GM18498 (cell line): Measurements from ENCODE around the gene SND1.

Source experiments
- ATAC-seq: cut with Tn5 transposase; IDR thresholded peaks from one replicate; pipeline ENCODE4 v1.9.1; 2021; ENCODE audit warnings: mild to moderate bottlenecking, moderate library complexity; ENCODE audit not compliant: unreplicated experiment

The SND1 gene

DNA sequence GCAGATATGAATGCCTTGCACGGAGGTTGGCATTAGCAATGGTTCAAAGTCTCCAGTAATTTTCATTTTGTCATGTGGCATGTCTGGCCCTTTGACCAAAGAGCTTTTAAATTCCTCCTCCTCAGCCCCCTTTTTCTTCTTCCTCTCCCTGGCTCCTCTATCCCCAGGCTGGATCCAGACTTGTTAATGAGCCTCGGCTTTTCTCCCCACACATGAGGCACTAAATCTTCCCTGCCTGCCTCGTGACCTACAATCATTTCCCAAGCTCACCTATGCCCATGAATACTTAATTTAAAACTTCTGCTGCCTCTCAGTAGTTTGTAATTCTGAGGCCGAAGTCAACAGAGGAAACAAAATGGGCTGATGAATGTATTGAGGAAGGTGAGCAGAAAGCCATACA, 402.5 kb downstream of the SND1 start:
- no peak for ATAC-seq

GRCh38 chr7:128055637-128056036, 403.6 kb downstream of the SND1 start:
- ATAC-seq, result no peak

- ATAC-seq, result no peak
Observed at GRCh38 chr7:128056901-128057300, 404.9 kb downstream of the SND1 start.

DNA sequence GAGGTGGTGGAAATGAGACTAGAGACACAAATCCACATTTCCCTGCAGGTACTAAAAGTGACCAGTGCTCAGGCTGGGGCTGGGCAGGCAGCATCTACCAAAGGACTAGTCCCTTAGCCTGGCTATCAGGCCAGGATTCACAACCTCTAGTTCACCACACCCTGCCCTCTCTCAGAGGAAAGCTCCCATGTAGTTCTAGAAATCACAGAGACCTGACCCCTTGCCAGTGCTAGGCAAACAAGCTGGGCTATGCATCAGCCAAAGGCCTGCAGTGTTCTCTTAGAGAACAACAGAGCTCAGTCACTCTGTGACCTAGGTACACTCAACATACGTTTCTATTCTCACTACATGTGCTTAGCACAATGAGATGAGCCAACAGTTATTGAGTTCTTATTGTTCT, 405.9 kb downstream of the SND1 start:
- no peak for ATAC-seq

- no peak for ATAC-seq
Observed at GRCh38 chr7:128059143-128059988, 407.4 kb downstream of the SND1 start.

DNA sequence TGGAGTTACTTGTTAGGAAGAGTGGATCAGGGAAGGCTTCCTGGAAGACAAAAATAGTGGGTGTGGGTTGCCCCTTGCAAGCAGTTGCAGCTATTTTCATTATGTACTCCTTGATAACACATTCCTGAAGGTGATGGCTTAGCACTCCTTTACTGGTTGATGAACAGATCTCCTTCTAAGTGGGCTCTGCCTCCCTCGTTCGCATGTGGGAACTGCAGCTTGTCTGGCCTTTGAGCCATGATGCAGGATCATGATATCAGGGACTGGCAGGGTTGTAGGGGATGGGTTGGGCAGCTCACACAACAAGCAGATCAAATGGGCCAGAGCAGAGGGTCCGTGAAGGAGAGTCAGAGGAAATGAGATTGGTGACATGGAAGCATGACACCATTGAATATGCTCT, 408.0 kb downstream of the SND1 start:
- ATAC-seq, result no peak

DNA sequence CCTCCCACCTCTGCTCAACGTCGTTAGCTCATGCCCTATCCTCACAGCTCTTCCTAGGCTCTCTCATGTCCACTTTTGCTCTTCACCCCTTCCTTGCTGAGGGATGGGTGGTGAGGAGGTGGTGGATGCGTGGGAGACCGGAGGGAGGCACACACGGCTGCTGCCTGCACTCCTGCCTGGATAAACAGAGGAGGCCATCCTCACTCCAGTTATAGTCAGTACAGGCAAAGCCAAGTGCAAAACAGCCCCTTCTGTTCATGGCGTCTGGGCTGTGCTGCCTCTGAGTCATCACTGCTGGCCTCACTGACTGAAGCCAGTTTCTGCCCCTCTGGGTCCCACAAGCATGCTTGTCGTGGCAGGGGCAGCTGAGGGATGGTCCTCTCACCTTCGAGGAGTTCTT, 411.1 kb downstream of the SND1 start:
- ATAC-seq, result no peak

DNA sequence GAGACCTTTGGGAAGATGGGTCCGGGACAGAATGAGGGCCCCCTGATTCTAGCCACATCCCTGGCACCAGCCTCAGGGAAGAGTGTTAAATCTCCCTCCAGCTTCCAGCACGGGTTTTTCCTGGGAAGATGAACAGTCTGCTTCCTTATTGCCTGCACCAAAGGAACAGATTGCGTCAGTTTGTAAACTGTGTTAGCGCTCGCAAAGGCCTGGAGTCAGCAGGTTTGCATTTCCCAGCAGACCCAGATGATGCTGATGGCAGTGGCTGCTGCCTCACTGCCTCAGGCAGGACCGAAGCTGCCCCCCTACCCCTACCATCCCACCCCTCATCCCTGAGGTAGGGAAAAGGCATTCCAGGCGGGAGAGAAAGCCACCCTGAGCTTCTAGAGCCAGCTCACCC, 413.9 kb downstream of the SND1 start:
- no peak for ATAC-seq

DNA sequence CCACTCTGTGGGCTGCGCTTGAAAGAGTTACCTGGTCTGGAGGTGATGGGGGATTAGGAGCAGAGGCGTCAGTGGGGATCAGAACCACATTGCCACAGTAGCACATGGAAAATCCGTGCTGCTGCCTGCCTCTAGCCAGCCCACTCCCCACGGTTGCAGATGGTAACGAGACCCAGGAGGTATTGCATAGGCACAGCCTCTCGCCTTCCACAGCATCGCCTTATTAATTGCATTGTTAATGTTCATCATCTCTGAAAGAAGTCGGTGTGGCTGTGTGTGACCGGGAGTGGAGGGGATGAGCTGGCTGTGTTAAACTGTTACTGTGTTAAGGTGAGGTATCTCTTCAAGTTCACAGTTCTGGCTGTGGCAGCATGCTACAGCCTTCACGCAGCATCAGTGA, 414.4 kb downstream of the SND1 start:
- no peak for ATAC-seq

DNA sequence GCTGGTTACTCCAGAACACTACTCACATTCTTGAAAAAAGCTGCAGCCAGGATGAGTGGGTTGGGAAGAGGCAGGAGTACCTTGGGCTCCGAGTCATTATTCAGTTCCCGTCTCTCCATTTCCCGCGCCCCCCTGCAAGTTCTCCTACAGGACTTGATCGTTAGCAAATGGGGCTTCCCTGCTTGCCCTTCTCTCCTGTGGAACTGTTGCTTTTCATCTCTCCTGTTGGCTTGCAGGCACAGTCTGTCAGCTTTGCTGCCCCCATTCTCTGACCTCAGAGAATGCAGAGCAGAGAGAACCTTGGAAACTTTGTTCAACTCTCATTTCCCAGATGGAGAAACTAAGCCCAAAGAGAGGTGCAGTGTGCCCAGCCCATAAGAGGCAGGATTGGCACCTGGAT, 414.9 kb downstream of the SND1 start:
- no peak for ATAC-seq

DNA sequence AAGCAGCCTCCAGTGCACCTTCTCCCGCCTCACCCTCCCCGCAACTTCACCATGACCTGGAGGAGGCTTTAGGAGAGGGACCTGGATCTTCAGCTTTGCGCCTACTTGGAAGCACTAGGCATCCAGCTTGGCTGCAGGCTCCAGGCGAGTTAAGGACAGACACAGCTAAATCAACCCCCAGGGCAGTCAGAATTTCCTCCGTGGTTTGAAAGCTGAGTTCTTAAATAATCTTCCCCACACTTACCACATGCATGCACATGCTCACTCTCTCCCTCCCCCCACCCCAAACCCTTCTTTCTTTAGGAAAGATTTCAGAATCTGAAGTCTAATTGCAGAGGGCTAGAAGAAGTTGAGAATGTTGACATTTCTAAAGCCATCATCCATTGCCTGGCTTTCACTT, 416.0 kb downstream of the SND1 start:
- no peak for ATAC-seq

DNA sequence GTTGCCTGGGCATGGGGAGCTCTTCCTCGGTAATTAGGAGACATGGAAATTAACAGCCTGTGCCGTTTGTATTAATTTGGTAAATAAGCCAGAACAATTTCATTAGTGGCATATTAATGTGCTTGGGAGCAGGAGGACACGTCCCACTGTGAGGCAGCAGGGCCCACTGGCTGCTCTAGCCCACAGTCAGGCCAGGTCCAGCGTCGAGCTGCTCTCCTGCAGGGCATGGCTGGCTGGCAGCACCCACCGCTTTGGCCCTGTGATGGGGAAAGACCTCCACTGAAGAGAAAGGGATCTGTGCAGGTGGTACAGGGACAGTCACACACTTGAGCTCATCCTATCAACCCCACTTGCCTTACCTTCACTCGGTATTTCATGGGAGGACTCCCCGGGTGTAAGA, 416.8 kb downstream of the SND1 start:
- ATAC-seq, result no peak

DNA sequence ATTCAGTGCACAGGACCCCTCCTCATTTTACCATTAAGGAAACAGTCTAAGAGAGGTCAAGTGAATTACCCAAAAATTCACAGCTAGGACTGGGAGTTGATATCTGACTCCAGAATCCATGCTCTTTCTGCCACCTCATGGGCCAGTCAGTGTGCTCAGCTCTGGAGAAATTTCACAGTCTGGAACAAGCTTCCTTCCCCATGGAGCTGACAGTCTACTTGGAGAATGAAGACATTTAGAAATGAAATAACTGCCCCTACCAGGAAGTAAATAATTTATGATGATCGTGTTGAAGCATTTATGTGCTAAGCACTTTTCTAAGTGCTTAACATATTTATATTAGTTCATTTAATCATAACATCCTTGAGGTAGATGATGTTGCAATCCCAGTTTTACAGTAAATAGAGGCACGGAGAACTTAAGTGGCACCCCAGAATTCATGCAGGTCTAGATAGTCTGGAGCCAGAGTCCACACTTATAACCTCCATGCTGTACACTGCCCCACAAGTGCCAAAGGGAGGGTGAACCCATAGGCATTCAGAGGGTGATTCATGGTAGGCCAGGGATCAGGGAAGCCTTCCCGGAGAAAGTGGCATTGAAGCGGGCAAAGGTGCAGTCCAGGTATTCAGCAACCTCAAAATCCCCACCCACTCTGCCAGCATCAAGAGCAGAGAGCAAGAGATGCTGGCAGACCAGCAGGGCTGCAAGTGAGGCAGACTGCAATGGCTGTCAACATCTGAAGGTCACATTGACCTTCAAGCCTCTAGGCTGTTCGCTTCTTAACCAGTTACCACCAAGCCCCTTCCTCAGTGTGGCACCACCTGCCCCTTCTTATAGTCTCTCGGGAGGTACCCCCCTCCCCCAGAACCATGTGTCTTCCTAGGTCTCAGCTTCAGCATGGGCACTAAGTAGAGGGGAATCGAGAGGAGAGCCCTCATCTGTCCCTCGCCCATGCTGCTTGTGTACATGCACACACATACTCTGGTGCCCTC, 417.7 kb downstream of the SND1 start:
- ATAC-seq, result no peak

GRCh38 chr7:128071376-128071775, 419.4 kb downstream of the SND1 start:
- ATAC-seq, result no peak

DNA sequence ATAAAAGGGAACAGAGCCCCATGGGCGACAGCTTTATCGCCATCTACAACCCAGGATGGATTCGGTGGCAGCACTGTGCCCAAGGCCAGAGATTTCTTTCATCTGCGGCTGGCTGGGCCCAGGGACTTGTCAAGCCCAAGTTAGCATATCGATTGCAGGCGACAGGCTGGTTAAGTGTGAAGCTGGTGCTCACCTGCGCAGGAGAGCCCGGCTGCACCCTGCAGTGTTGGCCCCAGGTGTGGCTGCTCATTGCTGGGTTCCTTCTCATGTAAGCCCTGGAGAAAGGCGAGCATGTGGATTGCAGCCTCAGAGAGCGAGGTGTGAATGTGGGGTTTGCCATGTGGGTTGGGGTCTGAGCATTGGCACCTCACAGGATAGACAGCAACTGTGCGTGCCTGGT, 419.8 kb downstream of the SND1 start:
- no peak for ATAC-seq

- ATAC-seq, result no peak
Observed at GRCh38 chr7:128073671-128074310, 421.8 kb downstream of the SND1 start.

GRCh38 chr7:128074336-128074735, 422.3 kb downstream of the SND1 start:
- no peak for ATAC-seq

GRCh38 chr7:128074736-128075135, 422.7 kb downstream of the SND1 start:
- no peak for ATAC-seq

GRCh38 chr7:128075242-128076095, 423.5 kb downstream of the SND1 start:
- no peak for ATAC-seq

- no peak for ATAC-seq
Observed at GRCh38 chr7:128076196-128076795, 424.3 kb downstream of the SND1 start.
